DOHH2 (cell line): ENCODE data around the gene PIGO.

Experiments
- EZH2phosphoT487 ChIP-seq: fragments of 200-600 bp; sonication (generic); IDR thresholded peaks from 2 replicates; pipeline ENCODE4 v1.6.1; 2017; ENCODE audit warnings: borderline replicate concordance, mild to moderate bottlenecking, antibody characterized with exemption, low read length, moderate library complexity, mixed read lengths
- TF ChIP-seq, protein P1 (sequence below): fragments of 200-600 bp; sonication (generic); IDR thresholded peaks from one replicate; pipeline ENCODE4 v1.5.1; 2014; ENCODE audit warnings: antibody characterized with exemption, mild to moderate bottlenecking, low read depth, low read length; ENCODE audit not compliant: poor library complexity, severe bottlenecking

GRCh38 chr9:35069020-35069419 lies 27.4 kb downstream of the PIGO start:
- TF ChIP-seq, protein P1, sequence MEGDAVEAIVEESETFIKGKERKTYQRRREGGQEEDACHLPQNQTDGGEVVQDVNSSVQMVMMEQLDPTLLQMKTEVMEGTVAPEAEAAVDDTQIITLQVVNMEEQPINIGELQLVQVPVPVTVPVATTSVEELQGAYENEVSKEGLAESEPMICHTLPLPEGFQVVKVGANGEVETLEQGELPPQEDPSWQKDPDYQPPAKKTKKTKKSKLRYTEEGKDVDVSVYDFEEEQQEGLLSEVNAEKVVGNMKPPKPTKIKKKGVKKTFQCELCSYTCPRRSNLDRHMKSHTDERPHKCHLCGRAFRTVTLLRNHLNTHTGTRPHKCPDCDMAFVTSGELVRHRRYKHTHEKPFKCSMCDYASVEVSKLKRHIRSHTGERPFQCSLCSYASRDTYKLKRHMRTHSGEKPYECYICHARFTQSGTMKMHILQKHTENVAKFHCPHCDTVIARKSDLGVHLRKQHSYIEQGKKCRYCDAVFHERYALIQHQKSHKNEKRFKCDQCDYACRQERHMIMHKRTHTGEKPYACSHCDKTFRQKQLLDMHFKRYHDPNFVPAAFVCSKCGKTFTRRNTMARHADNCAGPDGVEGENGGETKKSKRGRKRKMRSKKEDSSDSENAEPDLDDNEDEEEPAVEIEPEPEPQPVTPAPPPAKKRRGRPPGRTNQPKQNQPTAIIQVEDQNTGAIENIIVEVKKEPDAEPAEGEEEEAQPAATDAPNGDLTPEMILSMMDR, result no peak
- TF ChIP-seq EZH2phosphoT487, result no peak
